Measurements from ENCODE around the gene FAM219B.
A peak's percentile ranks its signal among the peaks of the same experiment; 100 is the strongest.

Gene FAM219B

GRCh38 chr15:74893627-74894026 lies 13.0 kb downstream of the FAM219B start:
- DNase-seq (ENCODE audit: extremely low read depth, insufficient read length), result no peak
- no peak for TF ChIP-seq CTCF (IDR thresholded peaks at IDR 0.05; ENCODE audit: insufficient read depth, low read length, poor library complexity, severe bottlenecking)
- Histone ChIP-seq H3K36me3 (ENCODE audit: control insufficient read depth, insufficient read depth, low read length) (peaks cover 25% of the 10 kb centered on the region), H3K4me3 (replicated peaks; ENCODE audit: low read depth, low read length) (no peak overlapping the region), H3K27me3 (replicated peaks; ENCODE audit: control insufficient read depth, insufficient read depth, low read length) (no peaks in the 10 kb centered on the region)

- Histone ChIP-seq H3K27me3 (replicated peaks; ENCODE audit: control insufficient read depth, insufficient read depth, low read length) (no peaks in the 10 kb centered on the region), H3K4me3 (replicated peaks; ENCODE audit: low read depth, low read length) (no peak overlapping the region), H3K36me3 (ENCODE audit: control insufficient read depth, insufficient read depth, low read length) (peaks cover 22% of the 10 kb centered on the region)
- TF ChIP-seq CTCF (IDR thresholded peaks at IDR 0.05; ENCODE audit: insufficient read depth, low read length, poor library complexity, severe bottlenecking), result no peak
- DNase-seq (ENCODE audit: extremely low read depth, insufficient read length), result no peak
These were observed 13.7 kb downstream of the FAM219B start for GRCh38 chr15:74892931-74893330.

- Histone ChIP-seq H3K4me3 (replicated peaks; ENCODE audit: low read depth, low read length) (no peak overlapping the region), H3K36me3 (ENCODE audit: control insufficient read depth, insufficient read depth, low read length) (peaks cover 22% of the 10 kb centered on the region), H3K27me3 (replicated peaks; ENCODE audit: control insufficient read depth, insufficient read depth, low read length) (no peaks in the 10 kb centered on the region)
- TF ChIP-seq CTCF (IDR thresholded peaks at IDR 0.05; ENCODE audit: insufficient read depth, low read length, poor library complexity, severe bottlenecking), result no peak
- DNase-seq (ENCODE audit: extremely low read depth, insufficient read length), result no peak
These were observed 14.3 kb downstream of the FAM219B start for GRCh38 chr15:74892313-74892712.

DNA sequence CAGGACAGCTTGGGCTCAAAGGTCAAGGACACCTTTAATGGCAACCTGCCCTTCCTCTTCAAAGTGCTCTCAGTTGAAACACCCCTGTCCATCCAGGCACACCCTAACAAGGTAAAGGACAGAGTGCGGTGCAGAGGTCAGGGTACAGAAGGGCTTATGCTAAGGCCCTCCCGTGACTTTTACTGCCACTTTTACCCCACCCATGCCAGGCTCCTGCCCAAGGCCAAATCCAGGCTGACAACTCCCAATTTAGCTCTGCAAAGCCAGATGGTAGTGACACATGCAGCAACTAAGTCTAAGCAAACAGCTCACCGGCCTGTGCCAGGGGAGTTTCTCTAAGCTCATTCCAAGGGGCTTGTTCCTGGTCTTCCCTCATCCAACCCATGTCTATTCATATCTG lies 15.2 kb downstream of the FAM219B start:
- H3K36me3 ChIP-seq (ENCODE audit: control insufficient read depth, insufficient read depth, low read length), result peaks cover 17% of the 10 kb centered on the region
- no peak overlapping the region for H3K4me3 ChIP-seq (replicated peaks; ENCODE audit: low read depth, low read length)
- DNase-seq (ENCODE audit: extremely low read depth, insufficient read length), result no peak
- TF ChIP-seq CTCF (IDR thresholded peaks at IDR 0.05; ENCODE audit: insufficient read depth, low read length, poor library complexity, severe bottlenecking), result no peak
- H3K27me3 ChIP-seq (replicated peaks; ENCODE audit: control insufficient read depth, insufficient read depth, low read length), result no peaks in the 10 kb centered on the region

DNA sequence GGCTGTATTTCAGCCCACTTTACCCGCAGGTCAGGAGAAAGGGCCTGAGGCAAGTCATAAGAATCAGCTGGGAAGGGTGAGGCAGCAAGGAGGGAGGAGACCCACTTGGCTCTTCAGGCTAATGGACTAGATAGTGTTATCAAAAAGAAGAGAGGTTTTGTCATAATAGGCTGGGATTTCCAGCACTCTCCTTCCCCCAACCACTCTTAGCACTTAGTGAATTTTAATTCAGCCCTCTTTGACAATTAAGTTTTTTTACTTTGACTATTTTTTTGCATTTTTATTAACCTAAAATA lies 16.0 kb downstream of the FAM219B start:
- no peaks in the 10 kb centered on the region for H3K27me3 ChIP-seq (replicated peaks; ENCODE audit: control insufficient read depth, insufficient read depth, low read length)
- H3K36me3 ChIP-seq (ENCODE audit: control insufficient read depth, insufficient read depth, low read length), result peaks cover 15% of the 10 kb centered on the region
- no peak for DNase-seq (ENCODE audit: extremely low read depth, insufficient read length)
- H3K4me3 ChIP-seq (replicated peaks; ENCODE audit: low read depth, low read length), result peak overlapping the region; percentile 77
- no peak for TF ChIP-seq CTCF (IDR thresholded peaks at IDR 0.05; ENCODE audit: insufficient read depth, low read length, poor library complexity, severe bottlenecking)

- Histone ChIP-seq H3K4me3 (replicated peaks; ENCODE audit: low read depth, low read length) (peak within 1 kb of the TSS; percentile 77), H3K36me3 (ENCODE audit: control insufficient read depth, insufficient read depth, low read length) (peaks cover 15% of the 10 kb centered on the region), H3K27me3 (replicated peaks; ENCODE audit: control insufficient read depth, insufficient read depth, low read length) (no peaks in the 10 kb centered on the region)
- TF ChIP-seq CTCF (IDR thresholded peaks at IDR 0.05; ENCODE audit: insufficient read depth, low read length, poor library complexity, severe bottlenecking), result no peak
- DNase-seq (ENCODE audit: extremely low read depth, insufficient read length), result peak; percentile 84
These were observed 16.6 kb downstream of the FAM219B start, which contains the start of gene MPI for GRCh38 chr15:74889883-74890664. TSS of gene MPI (plus strand) at chr15:74890042. CDS start at chr15:74890074, 32 bp downstream.

Data from GM06990 (cell line).